Thyroid gland (tissue), 4 donors: ENCODE measurements around the gene ZNF165. TPM values are rescaled to one million over a fixed set of nuclear protein-coding genes. Genes with fewer than 3 reads are reported as not detected.

Experiments
- DNase-seq, 2 donors: peaks; one replicate each; pipeline ENCODE4 v3.0.0-alpha.2; 2019
- H3K27ac ChIP-seq, 3 donors: fragments of 200-600 bp; sonication (generic); 1 replicate in 2 of 3; 2 replicates in 1 of 3; pipeline ENCODE4 v1.5.1; 2016 to 2019; ENCODE audit warnings: mild to moderate bottlenecking in 1 of 3, moderate library complexity in 1 of 3
- H3K27me3 ChIP-seq: fragments of 200-600 bp; sonication (generic); one replicate; pipeline ENCODE4 v1.5.1; 2019
- H3K36me3 ChIP-seq, 2 donors: fragments of 200-600 bp; sonication (generic); one replicate each; pipeline ENCODE4 v1.5.1; 2016 to 2019
- H3K4me1 ChIP-seq, 2 donors: fragments of 200-600 bp; sonication (generic); one replicate each; pipeline ENCODE4 v1.5.1; 2017 to 2019
- H3K4me3 ChIP-seq, 3 donors: fragments of 200-600 bp; sonication (generic); replicated peaks in 1 of 3; 1 replicate in 2 of 3; 2 replicates in 1 of 3; pipeline ENCODE4 v1.5.1; 2016; ENCODE audit warnings: mild to moderate bottlenecking in 1 of 3
- H3K9me3 ChIP-seq: fragments of 200-600 bp; sonication (generic); one replicate; pipeline ENCODE4 v1.5.1; 2017
- CTCF ChIP-seq, 6 experiments: fragments of 200-600 bp in 3 of 6; fragments of 450-650 bp in 3 of 6; sonication (generic) in 3 of 6; IDR thresholded peaks; one replicate each; pipeline ENCODE4 v1.5.1; 2016 to 2019; ENCODE audit warnings: antibody characterized with exemption in 6 of 6, mild to moderate bottlenecking in 2 of 6, inconsistent platforms in 1 of 6, moderate library complexity in 1 of 6
- POLR2A ChIP-seq, 2 donors: fragments of 450-650 bp; IDR thresholded peaks; one replicate each; pipeline ENCODE4 v1.6.1; 2017; ENCODE audit warnings: antibody characterized with exemption in 2 of 2, mild to moderate bottlenecking in 2 of 2, moderate library complexity in 1 of 2
- WGBS, 2 donors: methylation state at CpG; one replicate each; pipeline ENCODE4 v1.1.5; 2017; 5-methylcytosine and 5-hydroxymethylcytosine counted together
- intact Hi-C: fragments of 100-400 bp; cut with DNase I; formaldehyde crosslinking; loops from one replicate; pipeline ENCODE4 v1.15.1; 2023
- total RNA-seq, 4 donors: library from RNA; depleted of rRNA; stranded (reverse); fragments of >200 nt; gene quantifications; one replicate each; pipeline ENCODE4 v1.2.3, GENCODE V29; 2016

The ZNF165 gene
- total RNA-seq, 4 donors from 2014 or later = 1.7 to 5.3 (median 4.0) TPM

- WGBS, 2 donors = 85 to 88% methylated on average over 6 of the region's 6 CpGs
- intact Hi-C loops = no loop called here
- H3K4me3 ChIP-seq = no peak overlapping the region
- no peaks in the 10 kb centered on the region for H3K9me3 ChIP-seq
- no peaks in the 10 kb centered on the region for H3K36me3 ChIP-seq
- no peak for DNase-seq
- no peak for TF ChIP-seq POLR2A (IDR thresholded peaks at IDR 0.05)
- TF ChIP-seq CTCF (IDR thresholded peaks at IDR 0.05) = no peak
- peaks cover 5 to 13% of the 10 kb centered on the region in 2 donors for H3K4me1 ChIP-seq
- H3K27ac ChIP-seq = no peak overlapping the region
- H3K27me3 ChIP-seq = no peaks in the 10 kb centered on the region
These were observed 1.5 kb upstream of the ZNF165 start for GRCh38 chr6:28078836-28079235.

- no peaks in the 10 kb centered on the region for H3K9me3 ChIP-seq
- H3K4me1 ChIP-seq = peaks cover 5 to 13% of the 10 kb centered on the region in 2 donors
- peak overlapping the region; percentile 81 to 84 (median 82) for H3K27ac ChIP-seq
- TF ChIP-seq POLR2A (IDR thresholded peaks at IDR 0.05) (peak in 1 of 2 donors; percentile 52), CTCF (IDR thresholded peaks at IDR 0.05) (no peak)
- H3K27me3 ChIP-seq = no peaks in the 10 kb centered on the region
- H3K4me3 ChIP-seq = peak overlapping the region; percentile 18 to 83 (median 44)
- intact Hi-C loops = no loop called here
- DNase-seq = peak; percentile 97
- peaks cover 0 to 6% of the 10 kb centered on the region in 2 donors for H3K36me3 ChIP-seq
- WGBS, 2 donors = 0 to 1% methylated on average over 43 to 46 of the region's 46 CpGs
These were observed 490 bp downstream of the ZNF165 start for GRCh38 chr6:28080631-28081485.

GRCh38 chr6:28081486-28081751, 1.1 kb downstream of the ZNF165 start:
- 9 to 14% methylated on average over 4 of the region's 4 CpGs for WGBS, 2 donors
- TF ChIP-seq CTCF (IDR thresholded peaks at IDR 0.05) (no peak), POLR2A (IDR thresholded peaks at IDR 0.05) (no peak)
- peak overlapping the region; percentile 18 to 83 (median 44) for H3K4me3 ChIP-seq
- H3K27me3 ChIP-seq = no peaks in the 10 kb centered on the region
- no peak for DNase-seq
- H3K36me3 ChIP-seq = peaks cover 0 to 11% of the 10 kb centered on the region in 2 donors
- intact Hi-C loops = no loop called here
- peaks cover 5 to 13% of the 10 kb centered on the region in 2 donors for H3K4me1 ChIP-seq
- H3K9me3 ChIP-seq = no peaks in the 10 kb centered on the region
- H3K27ac ChIP-seq = peak overlapping the region in 1 of 3 donors; percentile 81

GRCh38 chr6:28082939-28083338, 2.6 kb downstream of the ZNF165 start:
- Histone ChIP-seq H3K27me3 (no peaks in the 10 kb centered on the region), H3K9me3 (no peaks in the 10 kb centered on the region), H3K27ac (no peak overlapping the region), H3K4me3 (no peak overlapping the region), H3K4me1 (peaks cover 5 to 13% of the 10 kb centered on the region in 2 donors), H3K36me3 (peaks cover 0 to 15% of the 10 kb centered on the region in 2 donors)
- TF ChIP-seq CTCF (IDR thresholded peaks at IDR 0.05) (no peak), POLR2A (IDR thresholded peaks at IDR 0.05) (no peak)
- no peak for DNase-seq
- intact Hi-C loops = no loop called here

- no peak for DNase-seq
- WGBS, 2 donors = 97 to 98% methylated on average over 5 of the region's 5 CpGs
- Histone ChIP-seq H3K4me1 (no peaks in the 10 kb centered on the region), H3K9me3 (no peaks in the 10 kb centered on the region), H3K27me3 (no peaks in the 10 kb centered on the region), H3K36me3 (peaks cover 4 to 31% of the 10 kb centered on the region in 2 donors), H3K27ac (no peak overlapping the region), H3K4me3 (no peak overlapping the region)
- intact Hi-C loops = no loop called here
- no peak for TF ChIP-seq POLR2A (IDR thresholded peaks at IDR 0.05)
- no peak for TF ChIP-seq CTCF (IDR thresholded peaks at IDR 0.05)
These were observed 8.7 kb downstream of the ZNF165 start for GRCh38 chr6:28089054-28089453.
